Hindlimb muscle (tissue), 1 donor: ENCODE measurements around the gene CTNNA2. TPM values are rescaled to one million over a fixed set of nuclear protein-coding genes. Genes with fewer than 3 reads are reported as not detected.

ENCODE experiments used
- DNase-seq: peaks from one replicate; pipeline ENCODE4 v3.0.0-alpha.2; 2013
- polyA plus RNA-seq: library from polyadenylated mRNA; unstranded; fragments of 120-200 nt; gene quantifications from one replicate; pipeline ENCODE4 v1.2.1, GENCODE V29; 2013; ENCODE audit not compliant: insufficient read length

The CTNNA2 gene
- polyA plus RNA-seq, 1 donor = 0.59 TPM

GRCh38 chr2:80340022-80340421 lies 827.2 kb downstream of the CTNNA2 start:
- DNase-seq = no peak

- DNase-seq = no peak
Observed at GRCh38 chr2:80348078-80348477, 835.2 kb downstream of the CTNNA2 start.

DNA sequence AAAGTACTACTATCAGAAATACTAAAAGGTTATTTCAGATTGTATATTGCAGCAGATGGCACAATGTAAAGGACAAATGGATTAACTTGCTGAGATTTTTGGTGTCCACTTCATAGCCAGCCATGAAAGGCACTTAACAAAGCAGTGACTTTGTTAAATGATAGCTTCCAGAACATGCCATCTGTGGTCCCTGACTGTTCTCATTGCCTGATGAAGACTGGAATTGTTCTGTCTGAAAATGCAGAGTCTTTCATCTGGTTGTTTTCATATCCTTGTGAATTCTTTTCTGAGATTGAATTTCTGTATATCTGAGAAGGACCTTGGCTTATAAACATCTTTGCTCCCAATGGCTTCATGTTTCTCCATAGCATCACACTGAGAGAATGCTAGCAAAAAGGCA lies 836.1 kb downstream of the CTNNA2 start:
- DNase-seq = no peak

GRCh38 chr2:80351231-80351630 lies 838.4 kb downstream of the CTNNA2 start:
- no peak for DNase-seq

- DNase-seq = no peak
Observed at GRCh38 chr2:80354858-80355257, 842.0 kb downstream of the CTNNA2 start.

DNA sequence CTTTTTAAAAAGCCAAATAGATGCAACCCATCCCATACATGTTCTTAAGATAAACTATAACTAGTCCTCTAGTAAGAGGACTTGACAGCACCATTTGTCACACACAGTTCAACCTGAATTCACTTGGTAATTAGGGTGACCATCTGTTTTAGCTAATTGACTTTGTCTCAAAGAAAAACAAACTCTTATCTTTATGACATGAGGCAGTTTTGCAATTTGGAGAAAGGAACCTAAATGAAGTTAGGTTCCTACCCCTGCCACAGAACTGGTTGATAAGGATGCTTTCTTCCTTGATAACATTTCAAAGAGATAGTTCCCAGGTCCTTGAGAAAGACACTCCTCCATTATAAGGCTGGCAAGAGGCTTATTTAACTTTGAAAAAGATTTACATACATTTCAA lies 849.1 kb downstream of the CTNNA2 start:
- no peak for DNase-seq

DNA sequence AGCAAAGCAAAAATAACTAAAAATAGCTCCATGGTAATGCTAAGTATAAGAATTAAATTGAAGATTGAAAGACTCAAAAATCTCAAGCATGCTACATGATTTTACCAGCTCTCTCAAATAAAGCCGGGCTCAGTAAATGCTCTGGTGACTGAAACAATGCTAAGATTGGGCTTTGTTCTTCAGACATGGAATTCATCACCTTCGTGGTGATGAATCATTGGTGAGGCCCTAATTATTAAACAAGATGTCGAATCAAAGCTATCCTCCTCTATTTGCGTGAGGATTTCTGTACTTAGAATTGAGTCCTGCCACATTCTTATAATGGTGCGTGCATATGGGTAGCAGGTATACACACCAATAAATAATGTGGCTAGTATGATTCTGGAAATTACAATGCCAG lies 850.5 kb downstream of the CTNNA2 start:
- DNase-seq = no peak

GRCh38 chr2:80363791-80364349 lies 851.0 kb downstream of the CTNNA2 start:
- no peak for DNase-seq

DNA sequence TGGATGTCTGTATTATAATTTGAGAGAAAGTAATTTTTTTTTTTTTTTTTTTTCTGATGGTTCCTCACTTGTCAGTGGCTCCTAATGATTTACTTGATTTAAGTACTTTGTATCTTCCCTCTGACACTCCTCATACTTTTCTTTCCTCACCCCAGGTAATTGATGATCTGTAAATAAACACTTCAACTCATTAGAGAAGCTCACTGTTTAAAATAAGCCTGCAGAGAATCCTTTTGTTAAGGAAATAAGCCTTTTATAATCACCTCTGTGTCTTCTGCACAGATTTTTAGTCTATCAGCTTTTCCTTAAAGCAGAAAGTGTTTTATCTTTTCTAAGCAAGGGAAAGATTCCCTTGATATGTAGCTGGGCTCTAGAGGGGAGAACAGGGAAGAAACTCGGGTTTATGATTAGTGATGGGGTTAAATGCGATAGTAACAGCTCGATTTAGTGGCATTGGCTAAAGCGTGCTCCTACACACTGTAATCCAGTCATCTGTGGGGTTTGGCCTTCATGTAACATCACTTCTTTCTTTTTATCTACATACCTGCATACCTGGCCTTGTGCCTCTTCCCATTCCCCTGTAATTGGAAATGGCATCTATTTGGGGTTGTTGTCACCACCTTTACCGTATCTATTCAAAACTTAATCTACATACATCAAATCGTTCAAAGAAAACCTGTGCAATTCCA lies 851.8 kb downstream of the CTNNA2 start:
- DNase-seq = no peak

DNA sequence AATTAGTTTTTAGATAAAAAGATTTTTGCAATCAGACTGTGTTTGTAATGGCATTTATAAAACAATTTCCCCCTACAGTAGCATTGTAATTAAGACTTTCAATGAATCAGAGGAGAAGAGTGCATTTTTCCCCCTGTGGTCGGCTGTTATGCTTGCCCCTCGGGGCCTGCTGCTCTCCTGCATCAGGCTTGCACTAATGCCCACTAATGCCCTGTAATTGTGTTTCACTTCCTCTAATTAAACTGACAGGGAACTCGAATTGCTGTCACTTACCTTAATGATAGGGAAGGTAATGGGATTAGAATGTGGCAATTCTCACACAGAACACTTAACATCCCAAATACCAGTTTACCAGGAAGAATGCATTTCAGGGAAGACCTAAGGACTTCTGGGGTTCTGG lies 852.9 kb downstream of the CTNNA2 start:
- DNase-seq = no peak

DNA sequence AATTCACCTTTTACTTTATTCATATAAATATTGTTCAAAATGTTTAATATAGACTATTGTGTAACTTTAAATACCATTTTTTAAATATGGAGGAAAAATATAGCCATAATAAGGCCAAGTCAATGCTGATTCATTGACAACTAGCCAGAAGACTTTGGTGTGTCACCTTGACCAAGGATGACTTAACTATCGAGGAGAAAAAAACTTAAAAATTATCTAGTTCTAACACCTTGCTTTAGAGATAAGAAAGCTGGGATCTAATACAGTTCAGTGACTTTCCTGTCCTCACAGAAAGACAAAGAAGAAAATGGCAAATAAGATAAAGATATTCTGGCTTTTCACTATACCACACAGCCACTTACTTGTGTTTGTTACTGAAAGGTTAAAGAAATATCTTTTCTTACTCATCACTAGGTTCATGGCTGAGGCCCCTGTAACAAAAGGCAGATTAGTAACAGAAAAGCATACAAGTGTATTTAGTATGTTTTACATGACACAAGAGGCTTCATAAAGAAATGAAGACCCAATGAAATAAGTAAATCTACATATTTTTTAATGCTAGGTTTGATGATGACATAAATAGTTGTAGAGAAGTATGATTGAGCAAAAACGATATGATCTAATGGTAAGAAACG lies 857.6 kb downstream of the CTNNA2 start:
- DNase-seq = no peak

DNA sequence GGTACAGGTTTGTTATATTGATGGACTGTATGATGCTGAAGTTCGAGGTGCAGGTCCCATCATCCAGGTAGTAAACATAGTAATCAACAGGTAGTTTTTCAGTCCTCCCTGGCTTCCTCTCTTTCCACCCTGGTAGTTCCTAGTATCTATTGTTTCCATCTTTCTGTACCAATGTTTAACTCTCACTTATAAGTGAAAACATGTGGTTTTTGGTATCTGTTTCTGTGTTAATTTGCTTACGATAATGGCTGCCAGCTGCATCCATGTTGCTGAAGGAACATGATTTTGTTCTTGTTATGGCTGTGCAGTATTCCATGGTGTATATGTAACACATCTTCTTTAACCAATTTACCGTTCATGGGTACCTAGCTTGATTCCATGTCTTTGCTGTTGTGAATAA lies 861.3 kb downstream of the CTNNA2 start:
- DNase-seq = no peak

- DNase-seq = no peak
Observed at GRCh38 chr2:80377071-80377470, 864.2 kb downstream of the CTNNA2 start.

GRCh38 chr2:80380736-80381135 lies 867.9 kb downstream of the CTNNA2 start:
- peak; percentile 6 for DNase-seq

- DNase-seq = no peak
Observed at GRCh38 chr2:80381666-80382065, 868.8 kb downstream of the CTNNA2 start.

- DNase-seq = no peak
Observed at GRCh38 chr2:80392441-80392840, 879.6 kb downstream of the CTNNA2 start.

- DNase-seq = no peak
Observed at GRCh38 chr2:80393991-80394390, 881.1 kb downstream of the CTNNA2 start.

GRCh38 chr2:80395251-80395650 lies 882.4 kb downstream of the CTNNA2 start:
- DNase-seq = no peak

GRCh38 chr2:80396276-80396675 lies 883.4 kb downstream of the CTNNA2 start:
- DNase-seq = no peak

DNA sequence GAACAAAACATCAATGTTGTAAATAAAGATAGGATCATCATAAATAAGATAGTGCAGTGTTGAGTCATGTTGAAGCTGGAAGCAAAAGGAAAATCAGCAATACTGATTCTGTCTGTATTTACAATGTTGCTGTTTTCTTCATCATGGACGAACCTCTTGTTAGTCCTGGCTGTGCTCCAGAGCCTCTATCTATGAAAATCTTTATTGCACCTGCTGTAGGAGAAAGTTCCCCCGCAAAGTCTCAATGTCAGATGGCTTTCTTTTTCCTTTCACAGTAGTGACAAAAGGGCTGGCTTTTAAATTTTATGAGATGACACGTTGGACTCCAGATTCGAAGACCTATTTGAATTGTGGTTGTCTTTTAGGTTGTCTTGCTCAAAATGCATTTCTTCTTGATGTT lies 890.2 kb downstream of the CTNNA2 start:
- no peak for DNase-seq

GRCh38 chr2:80407377-80407776 lies 894.5 kb downstream of the CTNNA2 start:
- no peak for DNase-seq

- no peak for DNase-seq
Observed at GRCh38 chr2:80410346-80410745, 897.5 kb downstream of the CTNNA2 start.

DNA sequence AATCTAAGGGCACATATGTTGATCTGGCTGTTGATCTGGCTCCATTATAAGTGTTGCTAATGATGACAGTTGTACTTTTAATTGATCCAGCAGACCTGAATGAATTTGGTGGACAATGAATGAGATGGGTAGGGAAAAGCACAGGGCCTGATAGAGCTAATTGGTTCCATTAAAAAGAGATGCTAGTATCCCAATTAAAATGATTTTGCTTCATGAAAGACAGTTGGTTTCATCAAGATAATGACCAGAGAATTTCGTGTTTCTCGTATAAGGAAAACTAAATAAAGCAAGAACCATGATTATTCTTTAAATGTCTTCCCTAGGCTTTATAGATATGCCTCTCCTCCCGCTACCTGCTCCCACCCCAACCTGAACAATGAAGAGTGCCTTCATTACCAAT lies 900.3 kb downstream of the CTNNA2 start:
- no peak for DNase-seq

- no peak for DNase-seq
Observed at GRCh38 chr2:80417737-80418136, 904.9 kb downstream of the CTNNA2 start.
